OCI-LY1 (cell line): ENCODE results near the gene NUDCD3.

Experiments used
- H2AFZ ChIP-seq: fragments of 200-600 bp; sonication (generic), shearing (Covaris generic); 2 replicates; pipeline ENCODE4 v1.6.0; 2014; ENCODE audit warnings: antibody characterized with exemption, mild to moderate bottlenecking, low read length
- H3F3A ChIP-seq: fragments of 200-600 bp; sonication (generic), shearing (Covaris generic); 2 replicates; pipeline ENCODE4 v1.6.0; 2014; ENCODE audit warnings: mild to moderate bottlenecking, antibody characterized with exemption, low read length, moderate library complexity; ENCODE audit not compliant: insufficient read depth
- H3K27ac ChIP-seq: fragments of 200-600 bp; sonication (generic); 2 replicates; pipeline ENCODE4 v1.5.1; 2014; ENCODE audit warnings: low read length, mixed run types, mild to moderate bottlenecking, low read depth; ENCODE audit not compliant: poor library complexity, severe bottlenecking
- H3K27me3 ChIP-seq: fragments of 200-600 bp; sonication (generic); 2 replicates; pipeline ENCODE4 v1.6.0; 2014; ENCODE audit warnings: antibody characterized with exemption, mild to moderate bottlenecking, low read length, moderate library complexity; ENCODE audit not compliant: insufficient read depth
- H3K36me3 ChIP-seq: fragments of 200-600 bp; sonication (generic); 2 replicates; pipeline ENCODE4 v1.6.1; 2014; ENCODE audit warnings: mild to moderate bottlenecking, antibody characterized with exemption, low read length, moderate library complexity, mixed read lengths; ENCODE audit not compliant: insufficient read depth
- H3K4me1 ChIP-seq: fragments of 200-600 bp; sonication (generic); 2 replicates; pipeline ENCODE4 v1.5.1; 2014; ENCODE audit warnings: mild to moderate bottlenecking, low read length, moderate library complexity; ENCODE audit not compliant: insufficient read depth, severe bottlenecking
- H3K4me2 ChIP-seq: fragments of 200-600 bp; sonication (generic), shearing (Covaris generic); 2 replicates; pipeline ENCODE4 v1.6.1; 2014; ENCODE audit warnings: low read length
- H3K4me3 ChIP-seq: fragments of 200-600 bp; sonication (generic); 2 replicates; pipeline ENCODE4 v1.5.1; 2014; ENCODE audit warnings: low read length, low read depth, mild to moderate bottlenecking, mixed read lengths; ENCODE audit not compliant: poor library complexity, severe bottlenecking
- H3K79me2 ChIP-seq: fragments of 200-600 bp; shearing (Covaris generic); 2 replicates; pipeline ENCODE4 v1.6.1; 2016; ENCODE audit warnings: mixed run types, low read length, mixed read lengths; ENCODE audit not compliant: insufficient read depth
- H3K9ac ChIP-seq: fragments of 200-600 bp; sonication (generic), shearing (Covaris generic); 2 replicates; pipeline ENCODE4 v1.6.1; 2014; ENCODE audit warnings: mild to moderate bottlenecking, low read length, mixed read lengths
- H3K9me2 ChIP-seq: fragments of 200-600 bp; sonication (generic), shearing (Covaris generic); 2 replicates; pipeline ENCODE4 v1.6.1; 2014; ENCODE audit warnings: low read depth, mild to moderate bottlenecking, low read length, mixed read lengths
- H3K9me3 ChIP-seq: fragments of 200-600 bp; shearing (Covaris generic); 2 replicates; pipeline ENCODE4 v1.6.1; 2014; ENCODE audit warnings: low read length, mixed read lengths
- H4K20me1 ChIP-seq: fragments of 200-600 bp; sonication (generic), shearing (Covaris generic); 2 replicates; pipeline ENCODE4 v1.6.0; 2016; ENCODE audit warnings: mild to moderate bottlenecking, low read length; ENCODE audit not compliant: insufficient read depth
- CTCF ChIP-seq: fragments of 200-600 bp; sonication (generic), shearing (Covaris generic); IDR thresholded peaks from 2 replicates; pipeline ENCODE4 v1.5.1; 2017; ENCODE audit warnings: mild to moderate bottlenecking, antibody characterized with exemption, low read length, moderate library complexity, mixed read lengths
- EZH2 ChIP-seq: fragments of 200-600 bp; sonication (generic), shearing (Covaris generic); IDR thresholded peaks from 2 replicates; pipeline ENCODE4 v1.8.0; 2017; ENCODE audit warnings: borderline replicate concordance, mixed run types, mild to moderate bottlenecking, antibody characterized with exemption, low read length, moderate library complexity, mixed read lengths

Gene NUDCD3

GRCh38 chr7:44402401-44403060 is 87.9 kb downstream of the NUDCD3 start:
- H3K27ac ChIP-seq = no peak overlapping the region
- no peaks in the 10 kb centered on the region for H3K9me3 ChIP-seq
- no peak overlapping the region for H3K4me2 ChIP-seq
- peaks cover 62% of the 10 kb centered on the region for H3K36me3 ChIP-seq
- no peaks in the 10 kb centered on the region for H3F3A ChIP-seq
- H3K9ac ChIP-seq = no peak overlapping the region
- no peaks in the 10 kb centered on the region for H3K4me1 ChIP-seq
- no peaks in the 10 kb centered on the region for H4K20me1 ChIP-seq
- 0 out of 2 replicates have a peak, but pooled peaks cover under 1% of the 10 kb centered on the region for H3K79me2 ChIP-seq
- TF ChIP-seq CTCF (no peak), EZH2 (no peak)
- no peaks in the 10 kb centered on the region for H3K27me3 ChIP-seq
- no peak overlapping the region for H3K4me3 ChIP-seq
- no peak overlapping the region for H2AFZ ChIP-seq
- no peaks in the 10 kb centered on the region for H3K9me2 ChIP-seq

- no peak overlapping the region for H3K9ac ChIP-seq
- H3K9me3 ChIP-seq = no peaks in the 10 kb centered on the region
- H3K4me1 ChIP-seq = no peaks in the 10 kb centered on the region
- H3F3A ChIP-seq = no peaks in the 10 kb centered on the region
- no peak overlapping the region for H3K4me3 ChIP-seq
- no peaks in the 10 kb centered on the region for H4K20me1 ChIP-seq
- no peaks in the 10 kb centered on the region for H3K9me2 ChIP-seq
- H2AFZ ChIP-seq = no peak overlapping the region
- H3K27me3 ChIP-seq = no peaks in the 10 kb centered on the region
- TF ChIP-seq EZH2 (no peak), CTCF (no peak)
- H3K36me3 ChIP-seq = peaks cover 64% of the 10 kb centered on the region
- no peak overlapping the region for H3K27ac ChIP-seq
- no peaks in the 10 kb centered on the region for H3K79me2 ChIP-seq
- no peak overlapping the region for H3K4me2 ChIP-seq
Measured at GRCh38 chr7:44401692-44402091, 88.8 kb downstream of the NUDCD3 start.

- Histone ChIP-seq H3K9ac (no peak overlapping the region), H3F3A (no peaks in the 10 kb centered on the region), H3K79me2 (no peaks in the 10 kb centered on the region), H3K9me2 (no peaks in the 10 kb centered on the region), H3K4me2 (no peak overlapping the region), H2AFZ (no peak overlapping the region), H3K36me3 (peaks cover 57% of the 10 kb centered on the region), H3K27me3 (no peaks in the 10 kb centered on the region), H3K4me3 (no peak overlapping the region), H3K27ac (no peak overlapping the region), H3K9me3 (no peaks in the 10 kb centered on the region), H4K20me1 (no peaks in the 10 kb centered on the region), H3K4me1 (no peaks in the 10 kb centered on the region)
- no peak for TF ChIP-seq CTCF
- TF ChIP-seq EZH2 = no peak
Measured at GRCh38 chr7:44400033-44400511, 90.4 kb downstream of the NUDCD3 start.
